Neutrophil (primary cell): ENCODE measurements around the gene TBX20.

Experiments
- H3K27ac ChIP-seq: fragments of 200-600 bp; sonication (generic); 2 replicates; pipeline ENCODE4 v1.5.1; 2016; ENCODE audit warnings: mild to moderate bottlenecking, moderate library complexity
- H3K27me3 ChIP-seq: fragments of 200-600 bp; sonication (generic); 2 replicates; pipeline ENCODE4 v1.6.0; 2016; ENCODE audit warnings: mild to moderate bottlenecking
- H3K36me3 ChIP-seq: fragments of 200-600 bp; sonication (generic); 2 replicates; pipeline ENCODE4 v1.5.1; 2017
- H3K4me1 ChIP-seq, 2 experiments: fragments of 200-600 bp in 1 of 2; sonication (generic) in 1 of 2; 1 replicate in 1 of 2; 2 replicates in 1 of 2; pipeline versions ENCODE4 v1.5.1 to v1.6.1; 2013 to 2016; ENCODE audit warnings: low read depth in 1 of 2, low read length in 1 of 2, mild to moderate bottlenecking in 1 of 2, moderate library complexity in 1 of 2; ENCODE audit not compliant: control insufficient read depth in 1 of 2, insufficient read depth in 1 of 2
- H3K4me3 ChIP-seq, 2 experiments: fragments of 200-600 bp in 1 of 2; sonication (generic) in 1 of 2; 1 replicate in 1 of 2; 2 replicates in 1 of 2; pipeline ENCODE4 v1.5.1; 2013 to 2016; ENCODE audit warnings: low read depth in 1 of 2, low read length in 1 of 2, mild to moderate bottlenecking in 1 of 2, moderate library complexity in 1 of 2
- H3K9me3 ChIP-seq: fragments of 200-600 bp; sonication (generic); 2 replicates; pipeline ENCODE4 v1.5.1; 2016
- TF ChIP-seq, protein P1 (sequence below): fragments of 200-600 bp; sonication (generic); IDR thresholded peaks from 2 replicates; pipeline ENCODE4 v1.5.1; 2016; ENCODE audit warnings: antibody characterized with exemption

Gene TBX20

DNA sequence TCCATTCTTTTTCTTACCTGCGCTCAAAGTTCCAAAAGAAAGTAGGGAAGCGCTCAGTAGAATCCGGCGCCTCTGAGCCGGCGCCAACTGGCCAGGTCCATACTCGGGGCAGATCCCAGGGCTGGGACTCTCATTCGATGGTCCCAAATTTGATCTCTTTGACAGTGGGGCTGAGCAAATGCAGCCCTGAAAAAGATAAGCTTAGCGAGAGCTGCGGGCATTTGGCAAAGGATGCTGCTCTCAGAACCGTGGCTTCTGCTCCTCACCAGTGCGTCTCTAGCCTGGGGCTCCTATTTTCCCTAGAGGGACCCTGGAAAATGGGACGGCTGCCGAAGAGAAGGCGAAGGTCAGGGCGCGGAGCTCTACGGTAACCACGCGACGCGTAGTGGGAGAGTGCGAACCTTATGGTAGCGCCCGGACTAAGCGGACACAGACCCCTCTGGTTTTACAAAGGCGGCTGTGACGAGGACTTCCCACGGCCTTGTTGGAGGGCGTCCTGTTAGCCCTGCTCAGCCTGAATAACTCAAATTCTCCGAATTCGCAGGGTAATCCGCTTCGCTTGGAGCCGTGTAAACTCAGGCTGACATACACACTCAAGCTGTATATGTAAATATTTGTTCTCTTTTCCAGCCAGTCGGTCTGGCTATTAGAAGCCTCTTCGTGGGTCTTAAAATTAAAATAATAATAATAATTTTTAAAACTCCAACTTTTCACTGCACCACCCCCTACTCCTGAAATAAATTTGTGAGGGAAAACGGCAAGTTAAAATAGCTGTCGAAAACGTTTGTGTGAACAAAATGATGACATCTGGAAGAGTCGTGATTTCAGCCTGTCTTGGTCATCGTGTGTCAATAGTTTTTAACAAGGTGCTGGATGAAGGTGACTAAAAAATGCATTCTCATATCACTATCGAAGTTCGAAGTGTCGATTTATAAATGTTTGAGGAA, 869 bp upstream of the TBX20 start:
- Histone ChIP-seq H3K36me3 (no peaks in the 10 kb centered on the region), H3K27ac (no peak overlapping the region), H3K9me3 (no peaks in the 10 kb centered on the region), H3K4me3 (peak overlapping the region in 1 of 2 experiments; percentile 32), H3K4me1 (peaks cover 17 to 19% of the 10 kb centered on the region in 2 experiments), H3K27me3 (peaks cover 100% of the 10 kb centered on the region)
- TF ChIP-seq, protein P1, sequence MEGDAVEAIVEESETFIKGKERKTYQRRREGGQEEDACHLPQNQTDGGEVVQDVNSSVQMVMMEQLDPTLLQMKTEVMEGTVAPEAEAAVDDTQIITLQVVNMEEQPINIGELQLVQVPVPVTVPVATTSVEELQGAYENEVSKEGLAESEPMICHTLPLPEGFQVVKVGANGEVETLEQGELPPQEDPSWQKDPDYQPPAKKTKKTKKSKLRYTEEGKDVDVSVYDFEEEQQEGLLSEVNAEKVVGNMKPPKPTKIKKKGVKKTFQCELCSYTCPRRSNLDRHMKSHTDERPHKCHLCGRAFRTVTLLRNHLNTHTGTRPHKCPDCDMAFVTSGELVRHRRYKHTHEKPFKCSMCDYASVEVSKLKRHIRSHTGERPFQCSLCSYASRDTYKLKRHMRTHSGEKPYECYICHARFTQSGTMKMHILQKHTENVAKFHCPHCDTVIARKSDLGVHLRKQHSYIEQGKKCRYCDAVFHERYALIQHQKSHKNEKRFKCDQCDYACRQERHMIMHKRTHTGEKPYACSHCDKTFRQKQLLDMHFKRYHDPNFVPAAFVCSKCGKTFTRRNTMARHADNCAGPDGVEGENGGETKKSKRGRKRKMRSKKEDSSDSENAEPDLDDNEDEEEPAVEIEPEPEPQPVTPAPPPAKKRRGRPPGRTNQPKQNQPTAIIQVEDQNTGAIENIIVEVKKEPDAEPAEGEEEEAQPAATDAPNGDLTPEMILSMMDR: no peak

DNA sequence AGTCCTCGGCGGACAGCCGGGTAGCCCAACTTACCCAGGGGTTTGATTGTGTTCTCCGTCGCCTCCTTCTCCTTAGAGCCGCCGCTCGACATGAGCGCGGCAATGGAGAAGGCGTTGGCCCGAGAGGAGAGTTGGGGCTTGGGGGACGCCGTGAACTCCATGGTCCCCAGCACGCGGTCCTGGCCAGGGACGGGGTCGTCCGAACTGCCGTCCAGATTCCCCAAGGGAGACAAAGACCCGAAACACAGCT, 515 bp downstream of the TBX20 start:
- Histone ChIP-seq H3K4me1 (peaks cover 17 to 19% of the 10 kb centered on the region in 2 experiments), H3K4me3 (peak overlapping the region in 1 of 2 experiments; percentile 35), H3K9me3 (no peaks in the 10 kb centered on the region), H3K27ac (no peak overlapping the region), H3K27me3 (peaks cover 100% of the 10 kb centered on the region), H3K36me3 (no peaks in the 10 kb centered on the region)
- TF ChIP-seq, protein P1: no peak

DNA sequence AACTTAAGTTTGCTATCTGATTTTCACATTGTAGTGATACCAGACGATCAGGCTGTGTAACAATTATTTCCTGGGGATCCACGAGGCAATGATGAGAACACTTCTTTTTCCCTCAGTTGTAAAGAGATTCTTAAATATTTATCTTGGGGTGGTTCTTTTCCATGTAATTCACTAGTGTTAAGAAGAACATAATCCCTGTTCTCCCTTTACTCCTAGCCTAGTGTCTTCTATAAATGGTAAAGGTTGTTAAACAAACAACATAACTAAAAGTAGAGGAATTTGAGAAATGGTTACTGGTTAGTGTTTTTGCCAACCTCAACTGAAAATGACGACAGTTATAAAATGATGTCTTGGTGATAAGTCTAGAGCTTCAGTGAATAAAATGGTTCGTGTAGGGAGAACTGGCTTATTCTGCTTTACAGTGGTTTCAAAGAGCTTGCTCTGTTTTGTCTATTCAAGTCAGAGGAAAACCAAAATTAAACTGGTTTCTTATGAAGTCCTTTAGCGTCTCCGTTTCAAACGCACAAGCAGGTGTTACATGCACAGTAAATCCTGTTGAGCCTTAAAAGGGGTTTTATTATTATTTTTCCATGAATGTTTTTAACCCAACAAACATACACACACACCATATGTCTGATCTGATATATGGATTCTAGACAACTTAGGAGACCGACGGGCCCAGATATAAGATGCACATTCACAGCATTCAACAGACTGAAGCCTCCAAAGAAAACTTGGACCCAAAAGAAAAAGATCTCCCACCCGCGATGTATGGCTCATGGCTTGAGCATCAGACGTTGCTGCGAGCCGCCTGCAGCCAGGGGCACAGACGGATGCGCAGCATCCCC, 1.1 kb downstream of the TBX20 start:
- TF ChIP-seq, protein P1: no peak
- H3K4me1 ChIP-seq: peaks cover 17 to 19% of the 10 kb centered on the region in 2 experiments
- H3K27me3 ChIP-seq: peaks cover 100% of the 10 kb centered on the region
- H3K27ac ChIP-seq: no peak overlapping the region
- no peak overlapping the region for H3K4me3 ChIP-seq
- H3K36me3 ChIP-seq: no peaks in the 10 kb centered on the region
- H3K9me3 ChIP-seq: no peaks in the 10 kb centered on the region

DNA sequence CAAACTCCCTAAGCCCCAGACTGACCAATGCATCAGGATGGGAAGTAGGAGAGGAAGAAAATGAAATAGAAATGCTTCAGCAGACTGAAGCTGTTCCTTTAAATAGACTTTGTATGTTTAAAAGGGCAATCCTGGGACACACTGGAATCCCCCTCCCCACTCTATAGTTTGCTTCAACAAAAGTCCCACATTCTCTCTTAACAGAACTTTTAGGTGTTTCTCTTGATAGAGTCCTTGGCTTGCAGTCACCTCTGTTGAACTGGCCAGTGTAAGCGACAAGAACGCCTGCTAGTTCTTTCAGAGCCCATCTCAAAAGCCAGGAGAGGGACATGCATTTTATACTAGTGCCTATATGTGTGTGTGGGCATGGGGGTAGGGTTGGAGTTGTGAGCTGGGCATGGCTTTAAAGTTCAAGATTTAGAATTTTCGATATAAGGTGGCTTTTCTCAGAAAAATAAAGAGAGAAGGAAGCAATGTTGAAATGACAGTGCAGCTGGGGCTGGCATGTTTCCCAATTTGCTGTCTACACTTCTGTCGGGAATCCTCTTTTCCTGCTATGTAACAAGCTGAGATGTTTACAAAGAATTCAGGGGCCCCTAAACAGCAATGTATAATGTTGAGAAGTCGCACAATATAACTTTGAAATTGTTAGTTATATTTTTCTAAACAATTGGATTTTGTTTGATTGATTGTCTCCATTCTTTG, 2.1 kb downstream of the TBX20 start:
- Histone ChIP-seq H3K27me3 (peaks cover 100% of the 10 kb centered on the region), H3K4me1 (peaks cover 17 to 19% of the 10 kb centered on the region in 2 experiments), H3K4me3 (no peak overlapping the region), H3K36me3 (no peaks in the 10 kb centered on the region), H3K27ac (no peak overlapping the region), H3K9me3 (no peaks in the 10 kb centered on the region)
- TF ChIP-seq, protein P1: no peak

DNA sequence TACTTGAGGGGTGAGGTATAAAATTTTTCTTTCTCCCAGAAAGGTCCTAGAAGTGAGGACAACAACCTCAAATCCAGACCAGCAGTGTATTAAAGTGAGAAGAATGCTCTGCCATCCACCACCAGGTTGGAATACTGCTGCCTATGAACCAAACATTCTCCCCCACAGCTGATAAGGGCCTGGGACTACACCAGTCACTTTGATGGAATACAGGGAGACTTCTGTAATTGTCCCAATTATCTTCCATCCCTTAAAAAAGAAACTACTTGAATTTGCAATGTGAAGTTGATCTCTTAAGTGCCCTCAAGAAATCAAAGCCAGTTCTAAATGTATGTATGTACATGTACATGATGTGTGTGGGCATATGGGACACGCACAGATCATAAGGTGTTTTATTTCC, 3.0 kb downstream of the TBX20 start:
- H3K9me3 ChIP-seq: no peaks in the 10 kb centered on the region
- TF ChIP-seq, protein P1: no peak
- H3K27me3 ChIP-seq: peaks cover 100% of the 10 kb centered on the region
- H3K27ac ChIP-seq: no peak overlapping the region
- H3K4me1 ChIP-seq: peaks cover 17 to 19% of the 10 kb centered on the region in 2 experiments
- H3K36me3 ChIP-seq: no peaks in the 10 kb centered on the region
- no peak overlapping the region for H3K4me3 ChIP-seq
